ENCODE measurements around the gene BICD2.

GRCh38 chr9:92671323-92671722, 93.3 kb downstream of the BICD2 start:
- TF ChIP-seq ARNTL (CRISPR knock-in tag; IDR thresholded peaks at IDR 0.05) (no peak), NFYB (CRISPR knock-in tag; IDR thresholded peaks at IDR 0.05) (no peak), CREBL2 (CRISPR knock-in tag; IDR thresholded peaks at IDR 0.05; ENCODE audit: borderline replicate concordance) (no peak), POLR2A (IDR thresholded peaks at IDR 0.05; ENCODE audit: insufficient read depth in 1 of 2, low read depth in 2 of 2, low read length in 2 of 2) (no peak), FIP1L1 (IDR thresholded peaks at IDR 0.05; ENCODE audit: borderline replicate concordance, insufficient read depth, low read depth, low read length) (no peak), JUND (CRISPR knock-in tag; IDR thresholded peaks at IDR 0.05) (no peak), SNRNP70 (IDR thresholded peaks at IDR 0.05; ENCODE audit: low read depth, low read length) (no peak), CTCF (CRISPR knock-in tag; IDR thresholded peaks at IDR 0.05) (no peak), RAD51 (IDR thresholded peaks at IDR 0.05; ENCODE audit: borderline replicate concordance) (no peak), JUN (CRISPR knock-in tag; IDR thresholded peaks at IDR 0.05) (no peak), ARID3A (IDR thresholded peaks at IDR 0.05; ENCODE audit: low read depth, low read length) (no peak), PAWR (CRISPR knock-in tag; IDR thresholded peaks at IDR 0.05; ENCODE audit: borderline replicate concordance) (no peak), TFE3 (CRISPR knock-in tag; IDR thresholded peaks at IDR 0.05) (no peak), RAD21 (CRISPR knock-in tag; IDR thresholded peaks at IDR 0.05) (no peak)

Measured in HepG2 (cell line).